Measurements from ENCODE around the gene GREM1.

The GREM1 gene

GRCh38 chr15:32717426-32718226, at the start of gene GREM1:
TSS of gene GREM1 (plus strand) at chr15:32718004. CDS start at chr15:32730691, 12,687 bp downstream.
- H3K27ac ChIP-seq = no peak within 1 kb of the TSS
- DNase-seq (ENCODE audit: low read depth, low spot score) = no peak

- H3K27ac ChIP-seq = no peak overlapping the region
- no peak for DNase-seq (ENCODE audit: low read depth, low spot score)
Measured at GRCh38 chr15:32668942-32669341, 48.9 kb upstream of the GREM1 start.

GRCh38 chr15:32669896-32670611, 47.8 kb upstream of the GREM1 start:
- no peak for DNase-seq (ENCODE audit: low read depth, low spot score)
- no peak overlapping the region for H3K27ac ChIP-seq

GRCh38 chr15:32670623-32671022, 47.2 kb upstream of the GREM1 start:
- DNase-seq (ENCODE audit: low read depth, low spot score) = no peak
- no peak overlapping the region for H3K27ac ChIP-seq

GRCh38 chr15:32671339-32672325, 46.2 kb upstream of the GREM1 start:
- DNase-seq (ENCODE audit: low read depth, low spot score) = no peak
- H3K27ac ChIP-seq = no peak overlapping the region

- no peak for DNase-seq (ENCODE audit: low read depth, low spot score)
- no peak overlapping the region for H3K27ac ChIP-seq
Measured at GRCh38 chr15:32674681-32675080, 43.1 kb upstream of the GREM1 start.

GRCh38 chr15:32675466-32675865, 42.3 kb upstream of the GREM1 start:
- H3K27ac ChIP-seq = no peak overlapping the region
- DNase-seq (ENCODE audit: low read depth, low spot score) = no peak

GRCh38 chr15:32676169-32676568, 41.6 kb upstream of the GREM1 start:
- H3K27ac ChIP-seq = no peak overlapping the region
- DNase-seq (ENCODE audit: low read depth, low spot score) = no peak

GRCh38 chr15:32677238-32677750, 40.5 kb upstream of the GREM1 start:
- no peak for DNase-seq (ENCODE audit: low read depth, low spot score)
- no peak overlapping the region for H3K27ac ChIP-seq

- no peak overlapping the region for H3K27ac ChIP-seq
- no peak for DNase-seq (ENCODE audit: low read depth, low spot score)
Measured at GRCh38 chr15:32679298-32679690, 38.5 kb upstream of the GREM1 start.

GRCh38 chr15:32682569-32682968, 35.2 kb upstream of the GREM1 start:
- no peak for DNase-seq (ENCODE audit: low read depth, low spot score)
- H3K27ac ChIP-seq = peak overlapping the region; percentile 77

- peak overlapping the region; percentile 77 for H3K27ac ChIP-seq
- no peak for DNase-seq (ENCODE audit: low read depth, low spot score)
Measured at GRCh38 chr15:32682977-32683630, 34.7 kb upstream of the GREM1 start.

- peak; percentile 57 for DNase-seq (ENCODE audit: low read depth, low spot score)
- H3K27ac ChIP-seq = peak overlapping the region; percentile 77
Measured at GRCh38 chr15:32683906-32684584, 33.8 kb upstream of the GREM1 start.

- no peak overlapping the region for H3K27ac ChIP-seq
- no peak for DNase-seq (ENCODE audit: low read depth, low spot score)
Measured at GRCh38 chr15:32685576-32685975, 32.2 kb upstream of the GREM1 start.

- peak; percentile 77 for DNase-seq (ENCODE audit: low read depth, low spot score)
- H3K27ac ChIP-seq = peak overlapping the region; percentile 97
Measured at GRCh38 chr15:32687556-32687955, 30.2 kb upstream of the GREM1 start.

GRCh38 chr15:32688151-32688639, 29.6 kb upstream of the GREM1 start:
- peak; percentile 83 for DNase-seq (ENCODE audit: low read depth, low spot score)
- peak overlapping the region; percentile 97 for H3K27ac ChIP-seq

- no peak for DNase-seq (ENCODE audit: low read depth, low spot score)
- H3K27ac ChIP-seq = no peak overlapping the region
Measured at GRCh38 chr15:32690941-32691688, 26.7 kb upstream of the GREM1 start.

GRCh38 chr15:32691689-32692038, 26.1 kb upstream of the GREM1 start:
- H3K27ac ChIP-seq = no peak overlapping the region
- DNase-seq (ENCODE audit: low read depth, low spot score) = no peak

Data from epithelial cell of prostate (primary cell).